WERI-Rb-1 (cell line): ENCODE results near the gene MACROH2A2.
A peak's percentile ranks its signal among the peaks of the same experiment; 100 is the strongest.

Source experiments
- DNase-seq: peaks from one replicate; pipeline ENCODE4 v3.0.0-alpha.2; 2020
- H3K27ac ChIP-seq: fragments of 250-450 bp; sonication (Bioruptor Pico); 2 replicates; pipeline ENCODE4 v1.5.1; 2020; ENCODE audit warnings: mild to moderate bottlenecking, moderate library complexity
- H3K27me3 ChIP-seq: fragments of 250-450 bp; sonication (Bioruptor Pico); 2 replicates; pipeline ENCODE4 v1.5.1; 2021; ENCODE audit warnings: mild to moderate bottlenecking, low read depth, moderate library complexity; ENCODE audit not compliant: insufficient read depth, severe bottlenecking
- H3K36me3 ChIP-seq: fragments of 250-450 bp; sonication (Bioruptor Pico); 2 replicates; pipeline ENCODE4 v1.5.1; 2020; ENCODE audit warnings: mild to moderate bottlenecking, moderate library complexity
- H3K4me3 ChIP-seq: 2 replicates; pipeline ENCODE4 v1.5.1; 2011; ENCODE audit warnings: low read depth, mild to moderate bottlenecking, control low read depth, low read length
- H3K9me3 ChIP-seq: fragments of 250-450 bp; sonication (Bioruptor Pico); 2 replicates; pipeline ENCODE4 v1.5.1; 2021; ENCODE audit warnings: mild to moderate bottlenecking, moderate library complexity; ENCODE audit not compliant: severe bottlenecking
- CTCF ChIP-seq: IDR thresholded peaks from 2 replicates; pipeline ENCODE4 v1.5.1; 2011; ENCODE audit warnings: low read depth, mild to moderate bottlenecking, control low read depth, inconsistent platforms, low read length

Gene MACROH2A2

DNA sequence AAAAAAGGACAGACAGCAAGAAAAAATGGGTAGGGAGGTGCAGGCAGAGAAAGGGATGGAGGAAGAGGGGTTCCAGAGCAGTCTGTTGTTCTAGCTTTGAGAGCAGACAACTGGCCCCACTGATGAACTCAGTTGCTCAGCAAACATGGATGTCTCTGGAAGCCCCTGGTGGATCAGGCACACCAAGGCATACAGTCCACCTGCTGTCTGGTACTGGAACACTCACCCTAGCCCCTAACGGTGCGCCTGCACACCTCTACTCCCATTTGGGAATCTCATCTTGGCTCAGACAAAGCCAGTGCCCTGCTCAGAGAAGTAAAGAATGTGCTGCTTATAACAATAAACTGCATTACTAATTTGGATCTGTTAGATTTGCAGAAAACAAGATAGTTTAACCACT, 7.7 kb downstream of the MACROH2A2 start:
- no peak for DNase-seq
- 0 out of 2 replicates have a peak, but pooled peaks have one; percentile 23 for TF ChIP-seq CTCF
- H3K36me3 ChIP-seq = peaks cover 4% of the 10 kb centered on the region; the same call in 1 of the 2 replicates
- no peaks in the 10 kb centered on the region for H3K27me3 ChIP-seq
- H3K9me3 ChIP-seq = no peaks in the 10 kb centered on the region
- no peak overlapping the region for H3K27ac ChIP-seq
- H3K4me3 ChIP-seq = no peak overlapping the region

- no peak for TF ChIP-seq CTCF
- no peak for DNase-seq
- H3K27ac ChIP-seq = no peak overlapping the region
- H3K36me3 ChIP-seq = peaks cover 4% of the 10 kb centered on the region; the same call in 1 of the 2 replicates
- H3K27me3 ChIP-seq = no peaks in the 10 kb centered on the region
- H3K9me3 ChIP-seq = no peaks in the 10 kb centered on the region
- H3K4me3 ChIP-seq = no peak overlapping the region
These were observed 10.9 kb downstream of the MACROH2A2 start for GRCh38 chr10:70063418-70064098.

DNA sequence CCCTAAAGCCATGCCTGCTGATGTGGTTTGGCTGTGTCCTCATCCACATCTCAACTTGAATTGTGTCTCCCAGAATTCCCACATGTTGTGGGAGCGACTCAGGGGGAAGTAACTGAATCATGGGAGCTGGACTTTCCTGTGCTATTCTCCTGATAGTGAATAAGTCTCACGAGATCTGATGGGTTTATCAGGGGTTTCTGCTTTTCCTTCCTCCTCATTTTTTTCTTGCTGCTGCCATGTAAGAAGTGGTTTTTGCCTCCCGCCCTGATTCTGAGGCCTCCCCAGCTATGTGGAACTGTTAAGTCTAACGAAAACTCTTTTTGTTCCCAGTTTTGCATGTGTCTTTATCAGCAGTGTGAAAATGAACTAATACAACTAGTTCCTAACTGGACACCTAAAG, 11.8 kb downstream of the MACROH2A2 start:
- H3K27me3 ChIP-seq = no peaks in the 10 kb centered on the region
- no peak for TF ChIP-seq CTCF
- no peak overlapping the region for H3K27ac ChIP-seq
- no peak for DNase-seq
- no peaks in the 10 kb centered on the region for H3K9me3 ChIP-seq
- no peak overlapping the region for H3K4me3 ChIP-seq
- peaks cover 4% of the 10 kb centered on the region; the same call in 1 of the 2 replicates for H3K36me3 ChIP-seq

GRCh38 chr10:70066190-70066589, 13.5 kb downstream of the MACROH2A2 start:
- no peak for TF ChIP-seq CTCF
- H3K9me3 ChIP-seq = no peaks in the 10 kb centered on the region
- H3K27me3 ChIP-seq = no peaks in the 10 kb centered on the region
- H3K27ac ChIP-seq = no peak overlapping the region
- H3K36me3 ChIP-seq = peaks cover 4% of the 10 kb centered on the region; the same call in 1 of the 2 replicates
- H3K4me3 ChIP-seq = no peak overlapping the region
- DNase-seq = no peak

- Histone ChIP-seq H3K27me3 (no peaks in the 10 kb centered on the region), H3K36me3 (peaks cover 4% of the 10 kb centered on the region; the same call in 1 of the 2 replicates), H3K9me3 (no peaks in the 10 kb centered on the region), H3K4me3 (no peak overlapping the region), H3K27ac (no peak overlapping the region)
- no peak for DNase-seq
- TF ChIP-seq CTCF = no peak
These were observed 14.9 kb downstream of the MACROH2A2 start for GRCh38 chr10:70067586-70067985.

GRCh38 chr10:70068925-70069324, 16.3 kb downstream of the MACROH2A2 start:
- DNase-seq = no peak
- no peaks in the 10 kb centered on the region for H3K9me3 ChIP-seq
- H3K27ac ChIP-seq = no peak overlapping the region
- H3K36me3 ChIP-seq = peaks cover 4% of the 10 kb centered on the region; the same call in 1 of the 2 replicates
- H3K4me3 ChIP-seq = no peak overlapping the region
- H3K27me3 ChIP-seq = no peaks in the 10 kb centered on the region
- TF ChIP-seq CTCF = no peak
